ENCODE results near the gene TOMM20.

TOMM20 gene

DNA sequence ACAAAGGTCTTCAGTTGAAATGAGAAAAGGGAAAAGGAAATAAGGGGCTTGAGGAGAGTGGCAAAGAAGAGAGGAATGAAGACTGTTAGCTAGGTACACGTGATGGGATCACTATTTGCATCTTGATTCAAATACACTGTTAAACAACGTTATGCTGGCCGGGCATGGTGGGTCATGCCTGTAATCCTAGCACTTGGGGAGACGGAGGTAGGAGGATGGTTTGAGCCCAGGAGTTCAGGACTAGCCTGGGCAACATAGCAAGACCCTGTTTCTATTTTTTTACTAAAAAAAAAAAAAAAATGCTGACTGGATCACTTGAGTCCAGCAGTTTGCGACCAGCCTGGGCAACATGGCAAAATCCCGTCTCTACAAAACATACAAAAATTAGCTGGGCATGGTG lies 30.0 kb upstream of the TOMM20 start:
- Histone ChIP-seq H3K9me3 (ENCODE audit: severe bottlenecking) (no peaks in the 10 kb centered on the region), H3K27ac (ENCODE audit: poor library complexity, severe bottlenecking) (no peak overlapping the region), H3K4me1 (ENCODE audit: insufficient read depth, poor library complexity, severe bottlenecking) (peaks cover 3% of the 10 kb centered on the region), H3K4me3 (ENCODE audit: severe bottlenecking) (no peak overlapping the region), H3K36me3 (ENCODE audit: low read depth) (peaks cover 53% of the 10 kb centered on the region), H3K27me3 (ENCODE audit: insufficient read depth, poor library complexity, severe bottlenecking) (no peaks in the 10 kb centered on the region)
- DNase-seq (ENCODE audit: low spot score) (no peak), ATAC-seq (ENCODE audit: low read depth) (no peak)
- TF ChIP-seq, protein P1, sequence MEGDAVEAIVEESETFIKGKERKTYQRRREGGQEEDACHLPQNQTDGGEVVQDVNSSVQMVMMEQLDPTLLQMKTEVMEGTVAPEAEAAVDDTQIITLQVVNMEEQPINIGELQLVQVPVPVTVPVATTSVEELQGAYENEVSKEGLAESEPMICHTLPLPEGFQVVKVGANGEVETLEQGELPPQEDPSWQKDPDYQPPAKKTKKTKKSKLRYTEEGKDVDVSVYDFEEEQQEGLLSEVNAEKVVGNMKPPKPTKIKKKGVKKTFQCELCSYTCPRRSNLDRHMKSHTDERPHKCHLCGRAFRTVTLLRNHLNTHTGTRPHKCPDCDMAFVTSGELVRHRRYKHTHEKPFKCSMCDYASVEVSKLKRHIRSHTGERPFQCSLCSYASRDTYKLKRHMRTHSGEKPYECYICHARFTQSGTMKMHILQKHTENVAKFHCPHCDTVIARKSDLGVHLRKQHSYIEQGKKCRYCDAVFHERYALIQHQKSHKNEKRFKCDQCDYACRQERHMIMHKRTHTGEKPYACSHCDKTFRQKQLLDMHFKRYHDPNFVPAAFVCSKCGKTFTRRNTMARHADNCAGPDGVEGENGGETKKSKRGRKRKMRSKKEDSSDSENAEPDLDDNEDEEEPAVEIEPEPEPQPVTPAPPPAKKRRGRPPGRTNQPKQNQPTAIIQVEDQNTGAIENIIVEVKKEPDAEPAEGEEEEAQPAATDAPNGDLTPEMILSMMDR (IDR thresholded peaks at IDR 0.05; ENCODE audit: poor library complexity, severe bottlenecking): no peak

DNA sequence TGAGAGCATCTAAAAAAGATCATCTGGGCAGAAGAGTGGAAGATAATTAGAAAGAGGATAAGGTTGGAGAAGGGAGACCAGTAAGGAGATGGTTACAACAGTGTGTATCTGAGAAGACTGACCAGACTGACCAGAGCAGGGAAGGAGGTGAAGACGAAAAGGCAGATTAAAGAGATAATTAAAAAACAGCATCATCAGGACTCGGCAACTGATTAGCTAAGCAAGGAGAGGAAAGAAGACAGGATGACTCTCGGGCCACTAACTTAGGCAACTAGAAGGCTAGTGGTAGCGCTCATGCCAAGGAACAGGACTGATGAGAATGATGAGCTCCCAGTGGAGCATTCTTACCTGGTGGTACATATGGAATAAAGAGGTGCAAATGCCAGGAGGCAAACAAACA lies 28.5 kb upstream of the TOMM20 start:
- DNase-seq (ENCODE audit: low spot score) (no peak), ATAC-seq (ENCODE audit: low read depth) (no peak)
- Histone ChIP-seq H3K9me3 (ENCODE audit: severe bottlenecking) (no peaks in the 10 kb centered on the region), H3K27me3 (ENCODE audit: insufficient read depth, poor library complexity, severe bottlenecking) (no peaks in the 10 kb centered on the region), H3K36me3 (ENCODE audit: low read depth) (peaks cover 64% of the 10 kb centered on the region), H3K4me3 (ENCODE audit: severe bottlenecking) (no peak overlapping the region), H3K4me1 (ENCODE audit: insufficient read depth, poor library complexity, severe bottlenecking) (peaks cover 3% of the 10 kb centered on the region), H3K27ac (ENCODE audit: poor library complexity, severe bottlenecking) (no peak overlapping the region)
- TF ChIP-seq, protein P1 (IDR thresholded peaks at IDR 0.05; ENCODE audit: poor library complexity, severe bottlenecking): no peak

DNA sequence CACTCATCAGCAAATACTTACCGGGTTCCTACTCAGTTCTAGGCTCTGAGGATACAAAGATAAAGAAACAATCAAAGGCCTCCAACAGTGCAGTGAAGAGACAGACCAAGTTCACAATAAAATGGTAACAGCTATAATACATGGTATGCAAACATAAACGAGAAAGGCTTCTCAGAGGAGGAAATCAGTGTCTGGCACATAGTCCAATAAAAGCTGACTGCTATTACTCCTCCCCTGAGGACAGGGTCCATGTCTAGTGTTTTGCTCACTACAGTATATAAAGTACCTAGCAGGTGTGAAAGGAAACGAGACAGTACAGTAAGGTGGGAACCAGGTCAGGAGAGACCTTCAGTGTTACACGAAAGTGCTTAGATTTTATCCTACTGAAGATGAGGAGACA lies 28.1 kb upstream of the TOMM20 start:
- Histone ChIP-seq H3K36me3 (ENCODE audit: low read depth) (peaks cover 67% of the 10 kb centered on the region), H3K9me3 (ENCODE audit: severe bottlenecking) (no peaks in the 10 kb centered on the region), H3K27me3 (ENCODE audit: insufficient read depth, poor library complexity, severe bottlenecking) (no peaks in the 10 kb centered on the region), H3K27ac (ENCODE audit: poor library complexity, severe bottlenecking) (no peak overlapping the region), H3K4me1 (ENCODE audit: insufficient read depth, poor library complexity, severe bottlenecking) (peaks cover 3% of the 10 kb centered on the region), H3K4me3 (ENCODE audit: severe bottlenecking) (no peak overlapping the region)
- TF ChIP-seq, protein P1 (IDR thresholded peaks at IDR 0.05; ENCODE audit: poor library complexity, severe bottlenecking): no peak
- ATAC-seq (ENCODE audit: low read depth) (no peak), DNase-seq (ENCODE audit: low spot score) (no peak)

DNA sequence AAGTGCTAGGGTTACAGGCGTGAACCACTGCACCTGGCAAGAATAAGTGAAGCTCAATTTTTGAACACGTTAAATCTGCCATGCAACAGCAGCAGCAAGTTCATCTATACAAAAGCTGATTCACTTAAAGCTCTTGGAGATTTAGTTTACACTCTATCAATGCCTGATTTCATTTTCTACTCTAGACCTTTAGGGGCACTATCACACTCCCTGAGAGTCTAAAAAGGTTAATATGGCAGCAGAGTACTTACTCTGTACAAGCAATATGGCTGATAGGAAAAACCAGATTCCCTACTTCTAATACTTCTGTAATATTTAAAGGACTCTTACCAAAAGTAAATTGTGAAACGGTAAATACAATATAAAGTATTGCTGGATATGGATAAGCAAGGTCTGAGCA lies 27.6 kb upstream of the TOMM20 start:
- H3K9me3 ChIP-seq (ENCODE audit: severe bottlenecking): no peaks in the 10 kb centered on the region
- H3K36me3 ChIP-seq (ENCODE audit: low read depth): peaks cover 71% of the 10 kb centered on the region
- no peak for ATAC-seq (ENCODE audit: low read depth)
- no peak for DNase-seq (ENCODE audit: low spot score)
- no peak overlapping the region for H3K4me3 ChIP-seq (ENCODE audit: severe bottlenecking)
- H3K4me1 ChIP-seq (ENCODE audit: insufficient read depth, poor library complexity, severe bottlenecking): peaks cover 3% of the 10 kb centered on the region
- H3K27ac ChIP-seq (ENCODE audit: poor library complexity, severe bottlenecking): no peak overlapping the region
- H3K27me3 ChIP-seq (ENCODE audit: insufficient read depth, poor library complexity, severe bottlenecking): no peaks in the 10 kb centered on the region
- TF ChIP-seq, protein P1 (IDR thresholded peaks at IDR 0.05; ENCODE audit: poor library complexity, severe bottlenecking): no peak

DNA sequence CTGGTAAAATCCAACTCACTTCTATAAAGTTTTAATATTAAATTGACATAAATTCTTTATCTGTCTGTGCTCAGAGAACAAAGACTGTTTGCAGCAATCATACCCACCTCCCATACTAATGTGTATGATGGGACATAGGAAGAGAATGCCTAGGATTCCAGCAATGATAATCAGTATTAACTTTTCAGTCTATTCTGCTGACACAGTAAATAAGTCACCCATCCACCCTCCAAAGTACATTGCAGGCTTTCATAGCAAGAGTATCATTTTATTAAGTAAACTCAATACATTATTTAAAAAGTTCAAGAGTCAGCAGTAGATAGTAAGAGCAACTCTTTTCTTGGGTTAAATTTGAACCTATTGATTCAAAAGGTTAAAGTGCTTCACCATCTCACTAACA lies 23.6 kb upstream of the TOMM20 start:
- Histone ChIP-seq H3K4me3 (ENCODE audit: severe bottlenecking) (no peak overlapping the region), H3K27me3 (ENCODE audit: insufficient read depth, poor library complexity, severe bottlenecking) (no peaks in the 10 kb centered on the region), H3K27ac (ENCODE audit: poor library complexity, severe bottlenecking) (no peak overlapping the region), H3K36me3 (ENCODE audit: low read depth) (peaks cover 71% of the 10 kb centered on the region), H3K4me1 (ENCODE audit: insufficient read depth, poor library complexity, severe bottlenecking) (no peaks in the 10 kb centered on the region), H3K9me3 (ENCODE audit: severe bottlenecking) (no peaks in the 10 kb centered on the region)
- DNase-seq (ENCODE audit: low spot score) (no peak), ATAC-seq (ENCODE audit: low read depth) (no peak)
- TF ChIP-seq, protein P1 (IDR thresholded peaks at IDR 0.05; ENCODE audit: poor library complexity, severe bottlenecking): no peak

All from RWPE2 (cell line).